ENCODE measurements around the gene CDKAL1.

CDKAL1 gene

DNA sequence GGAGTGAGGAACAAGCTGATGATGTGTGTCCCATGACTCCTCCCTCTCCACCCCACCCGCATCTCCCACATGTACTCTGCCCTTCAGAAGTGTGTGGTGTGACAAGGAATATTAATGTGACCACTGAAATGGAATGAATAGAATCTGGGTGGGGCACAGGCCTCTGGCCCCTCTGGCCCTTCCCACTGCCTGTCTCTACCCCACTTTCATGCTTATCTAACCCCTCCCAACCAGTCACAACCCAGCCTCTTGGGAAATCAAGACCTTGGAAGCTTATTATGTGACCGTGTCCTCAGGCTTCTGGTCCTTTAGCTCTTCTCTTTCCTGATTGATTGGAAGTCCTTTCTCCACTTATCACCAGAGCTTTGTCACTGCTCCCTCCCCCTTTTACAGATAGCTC is 747.1 kb downstream of the CDKAL1 start:
- DNase-seq = no peak
